Measurements from ENCODE around the gene TOMM20. TPM values are rescaled to one million over a fixed set of nuclear protein-coding genes. Genes with fewer than 3 reads are reported as not detected.

TOMM20 gene
- total and polyA plus RNA-seq, 9 of the 15 experiments (the other 6 are each of a cell fraction or from before 2014, with no cell fraction given) = 70.6 to 334 (median 159) TPM

GRCh38 chr1:235077571-235078479, 50.8 kb downstream of the TOMM20 start (continued):
- TF ChIP-seq, protein P1, sequence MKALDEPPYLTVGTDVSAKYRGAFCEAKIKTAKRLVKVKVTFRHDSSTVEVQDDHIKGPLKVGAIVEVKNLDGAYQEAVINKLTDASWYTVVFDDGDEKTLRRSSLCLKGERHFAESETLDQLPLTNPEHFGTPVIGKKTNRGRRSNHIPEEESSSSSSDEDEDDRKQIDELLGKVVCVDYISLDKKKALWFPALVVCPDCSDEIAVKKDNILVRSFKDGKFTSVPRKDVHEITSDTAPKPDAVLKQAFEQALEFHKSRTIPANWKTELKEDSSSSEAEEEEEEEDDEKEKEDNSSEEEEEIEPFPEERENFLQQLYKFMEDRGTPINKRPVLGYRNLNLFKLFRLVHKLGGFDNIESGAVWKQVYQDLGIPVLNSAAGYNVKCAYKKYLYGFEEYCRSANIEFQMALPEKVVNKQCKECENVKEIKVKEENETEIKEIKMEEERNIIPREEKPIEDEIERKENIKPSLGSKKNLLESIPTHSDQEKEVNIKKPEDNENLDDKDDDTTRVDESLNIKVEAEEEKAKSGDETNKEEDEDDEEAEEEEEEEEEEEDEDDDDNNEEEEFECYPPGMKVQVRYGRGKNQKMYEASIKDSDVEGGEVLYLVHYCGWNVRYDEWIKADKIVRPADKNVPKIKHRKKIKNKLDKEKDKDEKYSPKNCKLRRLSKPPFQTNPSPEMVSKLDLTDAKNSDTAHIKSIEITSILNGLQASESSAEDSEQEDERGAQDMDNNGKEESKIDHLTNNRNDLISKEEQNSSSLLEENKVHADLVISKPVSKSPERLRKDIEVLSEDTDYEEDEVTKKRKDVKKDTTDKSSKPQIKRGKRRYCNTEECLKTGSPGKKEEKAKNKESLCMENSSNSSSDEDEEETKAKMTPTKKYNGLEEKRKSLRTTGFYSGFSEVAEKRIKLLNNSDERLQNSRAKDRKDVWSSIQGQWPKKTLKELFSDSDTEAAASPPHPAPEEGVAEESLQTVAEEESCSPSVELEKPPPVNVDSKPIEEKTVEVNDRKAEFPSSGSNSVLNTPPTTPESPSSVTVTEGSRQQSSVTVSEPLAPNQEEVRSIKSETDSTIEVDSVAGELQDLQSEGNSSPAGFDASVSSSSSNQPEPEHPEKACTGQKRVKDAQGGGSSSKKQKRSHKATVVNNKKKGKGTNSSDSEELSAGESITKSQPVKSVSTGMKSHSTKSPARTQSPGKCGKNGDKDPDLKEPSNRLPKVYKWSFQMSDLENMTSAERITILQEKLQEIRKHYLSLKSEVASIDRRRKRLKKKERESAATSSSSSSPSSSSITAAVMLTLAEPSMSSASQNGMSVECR (CRISPR knock-in tag; IDR thresholded peaks at IDR 0.05) = no peak
- TF ChIP-seq NBN (IDR thresholded peaks at IDR 0.05; ENCODE audit: low read depth) (peak; percentile 33; the same call in 1 of the 2 replicates), PCBP2 (IDR thresholded peaks at IDR 0.05; ENCODE audit: low read depth, low read length, poor library complexity, severe bottlenecking) (no peak), TAL1 (IDR thresholded peaks at IDR 0.05) (no peak; the same call in 1 of the 2 replicates), ZNF551 (CRISPR knock-in tag; IDR thresholded peaks at IDR 0.05) (no peak), HMGN3 (IDR thresholded peaks at IDR 0.05; ENCODE audit: borderline replicate concordance, extremely low read depth, insufficient read length, low read depth, low read length) (no peak), HMG20B (CRISPR knock-in tag; IDR thresholded peaks at IDR 0.05) (no peak), JUNB (CRISPR knock-in tag; conservative IDR thresholded peaks at IDR 0.05) (no peak), NFATC3 (IDR thresholded peaks at IDR 0.05) (no peak), ELK3 (CRISPR knock-in tag; IDR thresholded peaks at IDR 0.05) (no peak), POLR2AphosphoS2 (IDR thresholded peaks at IDR 0.05; ENCODE audit: low read length) (no peak), HDAC1 (IDR thresholded peaks at IDR 0.05) (peak in 1 of 2 experiments; percentile 86; a peak in 2 of 4 replicates), E2F4 (CRISPR knock-in tag; IDR thresholded peaks at IDR 0.05; ENCODE audit: low read depth) (0 out of 2 replicates have a peak, but pooled peaks have one; percentile 35), ZNF764 (CRISPR knock-in tag; IDR thresholded peaks at IDR 0.05; ENCODE audit: low read depth) (no peak), DIDO1 (tag; IDR thresholded peaks at IDR 0.05; ENCODE audit: low read depth) (no peak), BCL6 (CRISPR knock-in tag; IDR thresholded peaks at IDR 0.05) (no peak)
- TF ChIP-seq, protein P2, sequence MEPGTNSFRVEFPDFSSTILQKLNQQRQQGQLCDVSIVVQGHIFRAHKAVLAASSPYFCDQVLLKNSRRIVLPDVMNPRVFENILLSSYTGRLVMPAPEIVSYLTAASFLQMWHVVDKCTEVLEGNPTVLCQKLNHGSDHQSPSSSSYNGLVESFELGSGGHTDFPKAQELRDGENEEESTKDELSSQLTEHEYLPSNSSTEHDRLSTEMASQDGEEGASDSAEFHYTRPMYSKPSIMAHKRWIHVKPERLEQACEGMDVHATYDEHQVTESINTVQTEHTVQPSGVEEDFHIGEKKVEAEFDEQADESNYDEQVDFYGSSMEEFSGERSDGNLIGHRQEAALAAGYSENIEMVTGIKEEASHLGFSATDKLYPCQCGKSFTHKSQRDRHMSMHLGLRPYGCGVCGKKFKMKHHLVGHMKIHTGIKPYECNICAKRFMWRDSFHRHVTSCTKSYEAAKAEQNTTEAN (CRISPR knock-in tag; IDR thresholded peaks at IDR 0.05) = no peak
- TF ChIP-seq, protein P3, sequence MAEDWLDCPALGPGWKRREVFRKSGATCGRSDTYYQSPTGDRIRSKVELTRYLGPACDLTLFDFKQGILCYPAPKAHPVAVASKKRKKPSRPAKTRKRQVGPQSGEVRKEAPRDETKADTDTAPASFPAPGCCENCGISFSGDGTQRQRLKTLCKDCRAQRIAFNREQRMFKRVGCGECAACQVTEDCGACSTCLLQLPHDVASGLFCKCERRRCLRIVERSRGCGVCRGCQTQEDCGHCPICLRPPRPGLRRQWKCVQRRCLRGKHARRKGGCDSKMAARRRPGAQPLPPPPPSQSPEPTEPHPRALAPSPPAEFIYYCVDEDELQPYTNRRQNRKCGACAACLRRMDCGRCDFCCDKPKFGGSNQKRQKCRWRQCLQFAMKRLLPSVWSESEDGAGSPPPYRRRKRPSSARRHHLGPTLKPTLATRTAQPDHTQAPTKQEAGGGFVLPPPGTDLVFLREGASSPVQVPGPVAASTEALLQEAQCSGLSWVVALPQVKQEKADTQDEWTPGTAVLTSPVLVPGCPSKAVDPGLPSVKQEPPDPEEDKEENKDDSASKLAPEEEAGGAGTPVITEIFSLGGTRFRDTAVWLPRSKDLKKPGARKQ (CRISPR knock-in tag; IDR thresholded peaks at IDR 0.05) = no peak
